GM23248 (cell line): ENCODE results near the gene SKAP1.

Experiments
- EZH2 ChIP-seq: fragments of 200-600 bp; sonication (generic); IDR thresholded peaks from 2 replicates; pipeline ENCODE4 v1.6.1; 2018; ENCODE audit warnings: antibody characterized with exemption, mild to moderate bottlenecking; ENCODE audit not compliant: insufficient read depth, poor library complexity, severe bottlenecking
- EZH2phosphoT487 ChIP-seq: fragments of 200-600 bp; sonication (generic); IDR thresholded peaks from 2 replicates; pipeline ENCODE4 v1.6.1; 2018; ENCODE audit warnings: antibody characterized with exemption, moderate library complexity, mild to moderate bottlenecking, low read depth; ENCODE audit not compliant: insufficient read depth

GRCh38 chr17:48389903-48390302 lies 40.1 kb downstream of the SKAP1 start:
- no peak for TF ChIP-seq EZH2
- TF ChIP-seq EZH2phosphoT487, result no peak
